Measurements from ENCODE around the gene GP5. TPM values are rescaled to one million over a fixed set of nuclear protein-coding genes. Genes with fewer than 3 reads are reported as not detected.

The GP5 gene
- total RNA-seq (1 to 10 TPM; 3.3 TPM), total RNA-seq (0.05 to 23.1 (median 3.8) reads per million in 172 experiments)
- 5.1 TPM for polyA plus RNA-seq (2013, experiment 1 of 2)
- 2.9 TPM for polyA plus RNA-seq (2013, experiment 2 of 2)

- CTCF ChIA-PET, result interaction anchor here (0.6 to 1.6 kb wide), 3 partner anchors 17 to 73 kb away, joined by 3 to 8 read pairs (median 5); no protein-coding TSS in a partner anchor
- intact Hi-C loops (cut with DNase I, micrococcal nuclease), result loop anchor here in 1 of 2 experiments (5.0 kb wide), 1 partner anchor 262 kb away; the partner anchor contains the start of gene HES1
- H3K4me1 Mint-ChIP-seq (ENCODE audit: low read depth), result peaks cover 57% of the 10 kb centered on the region
- POLR2A ChIA-PET, result interaction anchor here (0.7 to 4.3 kb wide), 4 partner anchors 8 to 76 kb away, joined by 4 to 29 read pairs (median 8); no protein-coding TSS in a partner anchor
- Histone ChIP-seq H3K4me3 (ENCODE audit: low read length) (peak within 1 kb of the TSS; percentile 63), H3K27ac (ENCODE audit: low read depth in 1 of 2, low read length in 2 of 2) (no peak within 1 kb of the TSS), H3K27me3 (ENCODE audit: control insufficient read depth in 1 of 2, insufficient read depth in 2 of 2, low read length in 2 of 2) (peaks cover 0 to 10% of the 10 kb centered on the region in 2 experiments), H3K4me1 (ENCODE audit: insufficient read depth, low read length) (peaks cover 39% of the 10 kb centered on the region), H3K9me3 (ENCODE audit: control insufficient read depth in 1 of 2, insufficient read depth in 1 of 2, low read length in 2 of 2) (no peaks in the 10 kb centered on the region), H3K36me3 (ENCODE audit: insufficient read depth, low read length) (no peaks in the 10 kb centered on the region)
- peak within 1 kb of the TSS; percentile 94 for H3K27ac Mint-ChIP-seq
- H3K9me3 Mint-ChIP-seq, result no peaks in the 10 kb centered on the region
- peak within 1 kb of the TSS; percentile 93 for H3K4me3 Mint-ChIP-seq
- TF ChIP-seq CTCF (IDR thresholded peaks at IDR 0.05), result no peak
- peaks cover 7% of the 10 kb centered on the region for H3K36me3 Mint-ChIP-seq (ENCODE audit: low read depth)
- ATAC-seq (ENCODE audit: poor library complexity) (no peak), DNase-seq (no peak)
- H3K27me3 Mint-ChIP-seq, result no peaks in the 10 kb centered on the region
Measured at GRCh38 chr3:194399166-194399565, at the start of gene GP5. Gene GP5, minus strand, starts transcription at chr3:194399266. Its CDS starts 984 bp downstream, at chr3:194398282.

DNA sequence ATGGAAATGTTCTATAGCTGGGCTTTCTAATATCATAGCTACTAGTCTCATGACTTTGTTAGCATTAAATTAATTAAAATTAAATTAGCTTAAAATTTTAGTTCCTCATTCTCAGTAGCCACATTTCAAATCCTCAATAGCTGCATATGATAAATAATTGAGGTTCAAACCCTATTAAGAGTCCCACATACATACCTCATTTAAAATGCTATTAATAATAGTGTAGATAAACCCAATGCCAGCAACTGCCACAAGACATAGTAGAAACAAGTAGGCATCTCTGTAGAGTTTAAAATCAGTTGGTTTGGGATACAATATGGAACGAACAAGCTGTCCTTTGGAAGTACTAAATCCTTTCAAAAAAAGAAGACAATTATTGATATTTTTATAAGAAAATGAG is 48.6 kb upstream of the GP5 start:
- Histone ChIP-seq H3K27me3 (ENCODE audit: control insufficient read depth in 1 of 2, insufficient read depth in 2 of 2, low read length in 2 of 2) (no peaks in the 10 kb centered on the region), H3K4me1 (ENCODE audit: insufficient read depth, low read length) (no peaks in the 10 kb centered on the region), H3K36me3 (ENCODE audit: insufficient read depth, low read length) (peaks cover 65% of the 10 kb centered on the region), H3K27ac (ENCODE audit: low read depth in 1 of 2, low read length in 2 of 2) (no peak overlapping the region), H3K9me3 (ENCODE audit: control insufficient read depth in 1 of 2, insufficient read depth in 1 of 2, low read length in 2 of 2) (no peaks in the 10 kb centered on the region), H3K4me3 (ENCODE audit: low read length) (no peak overlapping the region)
- intact Hi-C loops (cut with DNase I, micrococcal nuclease), result no loop called here
- Mint-ChIP-seq H3K4me3 (no peak overlapping the region), H3K9me3 (no peaks in the 10 kb centered on the region), H3K27ac (no peak overlapping the region), H3K36me3 (ENCODE audit: low read depth) (peaks cover 93% of the 10 kb centered on the region), H3K27me3 (no peaks in the 10 kb centered on the region), H3K4me1 (ENCODE audit: low read depth) (no peaks in the 10 kb centered on the region)
- ChIA-PET POLR2A (no interaction called here), CTCF (no interaction called here)
- DNase-seq (no peak), ATAC-seq (ENCODE audit: poor library complexity) (no peak)
- TF ChIP-seq CTCF (IDR thresholded peaks at IDR 0.05), result no peak

GRCh38 chr3:194447161-194447560 is 48.1 kb upstream of the GP5 start:
- intact Hi-C loops (cut with DNase I, micrococcal nuclease), result no loop called here
- H3K9me3 ChIP-seq (ENCODE audit: control insufficient read depth in 1 of 2, insufficient read depth in 1 of 2, low read length in 2 of 2), result no peaks in the 10 kb centered on the region
- Mint-ChIP-seq H3K36me3 (ENCODE audit: low read depth) (peaks cover 95% of the 10 kb centered on the region), H3K27ac (no peak overlapping the region), H3K27me3 (no peaks in the 10 kb centered on the region), H3K9me3 (no peaks in the 10 kb centered on the region), H3K4me1 (ENCODE audit: low read depth) (no peaks in the 10 kb centered on the region), H3K4me3 (no peak overlapping the region)
- H3K27me3 ChIP-seq (ENCODE audit: control insufficient read depth in 1 of 2, insufficient read depth in 2 of 2, low read length in 2 of 2), result no peaks in the 10 kb centered on the region
- no peak overlapping the region for H3K4me3 ChIP-seq (ENCODE audit: low read length)
- ATAC-seq (ENCODE audit: poor library complexity), result no peak
- H3K4me1 ChIP-seq (ENCODE audit: insufficient read depth, low read length), result no peaks in the 10 kb centered on the region
- POLR2A ChIA-PET, result no interaction called here
- H3K27ac ChIP-seq (ENCODE audit: low read depth in 1 of 2, low read length in 2 of 2), result no peak overlapping the region
- peaks cover 61% of the 10 kb centered on the region for H3K36me3 ChIP-seq (ENCODE audit: insufficient read depth, low read length)
- no peak for DNase-seq
- CTCF ChIA-PET, result no interaction called here
- no peak for TF ChIP-seq CTCF (IDR thresholded peaks at IDR 0.05)

Measured in CD4-positive, alpha-beta T cell (primary cell).